Stomach (tissue), 9 donors: ENCODE data around the gene CHST6. TPM values are rescaled to one million over a fixed set of nuclear protein-coding genes. Genes with fewer than 3 reads are reported as not detected.
"Not testable (repeated sequence)": the region's sequence is repeated elsewhere in the genome, so short reads cannot be mapped to it uniquely, and the experiment has no call there.

ENCODE experiments used
- DNase-seq, 2 donors: peaks; one replicate each; pipeline versions ENCODE4 v3.0.0 to v3.0.0-alpha.2; 2013 to 2019
- H3K27ac ChIP-seq, 5 donors: fragments of 200-600 bp in 4 of 5; sonication (generic) in 4 of 5; one replicate each; pipeline ENCODE4 v1.5.1; 2013 to 2019; ENCODE audit warnings: mild to moderate bottlenecking in 1 of 5, moderate library complexity in 1 of 5
- H3K27me3 ChIP-seq, 3 donors: fragments of 200-600 bp; sonication (generic); one replicate each; pipeline ENCODE4 v1.5.1; 2017 to 2019; ENCODE audit warnings: mixed run types in 1 of 3
- H3K36me3 ChIP-seq, 4 donors: fragments of 200-600 bp; sonication (generic); 1 replicate in 3 of 4; 2 replicates in 1 of 4; pipeline ENCODE4 v1.5.1; 2016 to 2019
- H3K4me1 ChIP-seq, 4 donors: fragments of 200-600 bp; sonication (generic); one replicate each; pipeline ENCODE4 v1.5.1; 2016 to 2019
- H3K4me3 ChIP-seq, 4 donors: fragments of 200-600 bp; sonication (generic) in 3 of 4; one replicate each; pipeline ENCODE4 v1.5.1; 2016 to 2019; ENCODE audit warnings: mild to moderate bottlenecking in 1 of 4
- H3K9me3 ChIP-seq, 4 donors: fragments of 200-600 bp; sonication (generic); one replicate each; pipeline ENCODE4 v1.5.1; 2016 to 2019
- EP300 ChIP-seq: sonication (generic); formaldehyde crosslinking; IDR thresholded peaks from one replicate; pipeline ENCODE4 v1.6.1; 2017; ENCODE audit warnings: antibody characterized with exemption
- POLR2A ChIP-seq, 4 donors: fragments of 450-650 bp; IDR thresholded peaks; one replicate each; pipeline ENCODE4 v1.6.1; 2016; ENCODE audit warnings: antibody characterized with exemption in 4 of 4, control low read depth in 2 of 4, mild to moderate bottlenecking in 1 of 4, moderate library complexity in 1 of 4
- POLR2AphosphoS5 ChIP-seq, 3 donors: sonication (generic); formaldehyde crosslinking; IDR thresholded peaks; one replicate each; pipeline ENCODE4 v1.6.1; 2016; ENCODE audit warnings: antibody characterized with exemption in 3 of 3
- WGBS, 5 donors: extraction: QIAGEN DNeasy Blood & Tissue Kit in 3 of 5; methylation state at CpG; one replicate each; pipeline versions ENCODE4 v1.1.5 to v1.1.7; 2013 to 2018; 5-methylcytosine and 5-hydroxymethylcytosine counted together
- intact Hi-C: fragments of 100-400 bp; cut with DNase I; formaldehyde crosslinking; loops from one replicate; pipeline ENCODE4 v1.15.1; 2023; ENCODE audit warnings: low total_unique reads
- polyA plus RNA-seq, 3 donors: library from polyadenylated mRNA; stranded (reverse); fragments of 200-250 nt; gene quantifications; one replicate each; pipeline ENCODE4 v1.2.3, GENCODE V29; 2013
- total RNA-seq, 5 donors: library from RNA; depleted of rRNA; stranded (reverse); fragments of >200 nt; gene quantifications; one replicate each; pipeline versions ENCODE4 v1.1.0 to v1.2.3, GENCODE V29; 2014 to 2016
- TF ChIP-seq, protein P1 (sequence below), 7 experiments: fragments of 450-650 bp in 4 of 7; fragments of 200-600 bp in 3 of 7; sonication (generic) in 3 of 7; IDR thresholded peaks; one replicate each; pipeline ENCODE4 v1.5.1; 2016 to 2019; ENCODE audit warnings: antibody characterized with exemption in 7 of 7, control low read depth in 2 of 7, mild to moderate bottlenecking in 1 of 7
- donor health status: healthy with polysubstance abuse.
- donor health status: Bipolar disorder and iron deficiency.
- donor health status: healthy.

CHST6 gene
- total and polyA plus RNA-seq, 8 donors = 0.23 to 0.73 (median 0.29) TPM; not detected in 5

DNA sequence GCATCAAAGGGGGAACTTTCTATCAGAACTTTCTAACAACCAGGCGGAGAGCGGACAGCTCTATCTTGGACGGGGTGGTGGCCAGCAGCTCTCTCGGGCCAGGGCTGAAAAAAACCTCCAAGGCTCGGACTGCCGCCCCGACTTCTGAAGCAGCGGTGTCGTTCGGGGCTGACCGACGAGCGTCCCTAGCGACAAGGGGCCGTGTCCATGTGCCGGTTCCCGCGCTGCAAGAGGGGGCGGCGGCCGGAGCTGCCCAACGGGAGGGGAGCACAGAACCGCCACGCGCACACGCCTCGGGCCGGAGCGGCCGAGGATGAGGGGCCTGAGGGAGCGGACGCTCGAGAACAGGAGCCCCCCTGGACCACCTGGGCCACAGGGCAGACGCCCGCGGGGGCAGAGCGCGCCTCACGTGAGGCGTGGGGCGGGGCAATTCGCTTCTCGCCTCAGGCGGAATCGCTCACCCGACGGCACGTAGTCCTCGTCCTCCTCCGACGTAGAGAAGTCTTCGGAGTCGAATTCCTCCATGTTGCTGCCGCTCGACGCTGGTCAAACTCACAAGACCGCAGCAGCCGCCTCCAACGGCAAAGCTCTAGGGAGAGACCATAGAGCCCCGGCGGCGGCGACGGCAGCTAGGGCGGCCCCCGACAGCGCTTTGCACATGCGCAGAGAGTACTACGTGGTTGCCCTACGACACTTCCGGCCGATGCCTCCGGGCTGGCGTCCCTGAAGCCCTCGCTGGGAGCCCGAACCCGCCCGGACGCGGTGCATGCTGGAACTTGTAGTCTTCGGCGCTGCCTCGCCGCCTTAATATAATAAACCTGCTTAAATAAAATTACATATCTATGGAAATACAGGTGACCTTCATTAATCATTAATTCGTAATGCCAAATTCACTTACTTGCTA, 62.2 kb downstream of the CHST6 start, which contains the start of gene CFDP1:
Gene CFDP1, minus strand, starts transcription at position 676 of the 904 bp plus-strand sequence. Its CDS starts 151 bp downstream, at position 525.
- intact Hi-C loops = no loop called here
- TF ChIP-seq, protein P1, sequence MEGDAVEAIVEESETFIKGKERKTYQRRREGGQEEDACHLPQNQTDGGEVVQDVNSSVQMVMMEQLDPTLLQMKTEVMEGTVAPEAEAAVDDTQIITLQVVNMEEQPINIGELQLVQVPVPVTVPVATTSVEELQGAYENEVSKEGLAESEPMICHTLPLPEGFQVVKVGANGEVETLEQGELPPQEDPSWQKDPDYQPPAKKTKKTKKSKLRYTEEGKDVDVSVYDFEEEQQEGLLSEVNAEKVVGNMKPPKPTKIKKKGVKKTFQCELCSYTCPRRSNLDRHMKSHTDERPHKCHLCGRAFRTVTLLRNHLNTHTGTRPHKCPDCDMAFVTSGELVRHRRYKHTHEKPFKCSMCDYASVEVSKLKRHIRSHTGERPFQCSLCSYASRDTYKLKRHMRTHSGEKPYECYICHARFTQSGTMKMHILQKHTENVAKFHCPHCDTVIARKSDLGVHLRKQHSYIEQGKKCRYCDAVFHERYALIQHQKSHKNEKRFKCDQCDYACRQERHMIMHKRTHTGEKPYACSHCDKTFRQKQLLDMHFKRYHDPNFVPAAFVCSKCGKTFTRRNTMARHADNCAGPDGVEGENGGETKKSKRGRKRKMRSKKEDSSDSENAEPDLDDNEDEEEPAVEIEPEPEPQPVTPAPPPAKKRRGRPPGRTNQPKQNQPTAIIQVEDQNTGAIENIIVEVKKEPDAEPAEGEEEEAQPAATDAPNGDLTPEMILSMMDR (IDR thresholded peaks at IDR 0.05) = peak in 2 of 7 experiments; percentile 10 to 31
- TF ChIP-seq POLR2A (IDR thresholded peaks at IDR 0.05) = peak in 2 of 4 donors; percentile 27 to 38
- peak; percentile 48 to 85 (median 77) for TF ChIP-seq POLR2AphosphoS5 (IDR thresholded peaks at IDR 0.05)
- no peak for TF ChIP-seq EP300
- H3K27ac ChIP-seq = peak within 1 kb of the TSS; percentile 88 to 97 (median 95)
- no peaks in the 10 kb centered on the region for H3K36me3 ChIP-seq
- peaks cover 0 to 43% (median 30%) of the 10 kb centered on the region in 4 donors for H3K4me1 ChIP-seq
- H3K9me3 ChIP-seq = no peaks in the 10 kb centered on the region
- no peaks in the 10 kb centered on the region for H3K27me3 ChIP-seq
- peak within 1 kb of the TSS; percentile 64 to 95 (median 82) for H3K4me3 ChIP-seq
- peak; percentile 96 to 99 for DNase-seq
- 0 to 1% (median 0%) methylated on average over 40 to 85 of the region's 85 CpGs for WGBS, 5 donors

DNA sequence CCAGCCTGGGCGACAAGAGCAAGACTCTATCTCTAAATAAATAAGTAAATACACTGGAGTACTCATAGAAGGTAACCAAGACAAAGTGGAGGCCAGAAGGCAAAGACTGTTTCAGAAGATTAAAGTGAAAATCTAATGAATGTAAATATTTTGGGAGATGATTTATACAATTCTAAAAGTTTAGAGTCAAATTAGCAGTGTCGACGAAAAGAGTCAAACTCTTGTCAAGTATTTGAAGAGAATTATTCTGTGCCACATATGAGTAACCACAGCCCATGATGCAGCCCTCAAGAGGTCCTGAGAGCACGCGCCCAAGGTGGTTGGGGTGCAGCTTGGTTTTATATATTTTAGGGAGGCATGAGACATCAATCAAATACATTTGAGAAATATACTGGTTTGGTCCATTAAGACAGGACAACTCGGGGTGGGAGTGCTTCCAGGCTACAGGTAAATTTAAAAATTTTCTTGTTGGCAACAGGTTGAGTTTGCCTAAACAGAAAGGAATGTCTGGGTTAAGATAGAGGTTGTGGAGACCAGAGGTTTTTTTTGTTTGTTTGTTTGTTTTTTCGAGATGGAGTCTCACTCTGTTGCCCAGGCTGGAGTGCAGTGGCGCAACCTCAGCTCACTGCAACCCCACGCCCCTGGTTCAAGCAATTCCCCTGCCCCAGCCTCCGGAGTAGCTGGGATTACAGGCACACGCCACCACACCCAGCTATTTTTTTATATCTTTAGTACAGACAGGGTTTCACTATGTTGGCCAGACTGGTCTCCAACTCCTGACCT, 65.4 kb downstream of the CHST6 start:
- H3K27me3 ChIP-seq = no peaks in the 10 kb centered on the region
- H3K36me3 ChIP-seq = no peaks in the 10 kb centered on the region
- 77 to 84% (median 81%) methylated on average over 11 of the region's 11 CpGs for WGBS, 5 donors
- TF ChIP-seq POLR2A (IDR thresholded peaks at IDR 0.05) (no peak), EP300 (no peak), POLR2AphosphoS5 (IDR thresholded peaks at IDR 0.05) (no peak)
- TF ChIP-seq, protein P1 (IDR thresholded peaks at IDR 0.05) = no peak
- no peak overlapping the region for H3K27ac ChIP-seq
- no peak for DNase-seq
- peaks cover 0 to 44% (median 29%) of the 10 kb centered on the region in 4 donors for H3K4me1 ChIP-seq
- intact Hi-C loops = no loop called here
- no peak overlapping the region for H3K4me3 ChIP-seq
- H3K9me3 ChIP-seq = no peaks in the 10 kb centered on the region

DNA sequence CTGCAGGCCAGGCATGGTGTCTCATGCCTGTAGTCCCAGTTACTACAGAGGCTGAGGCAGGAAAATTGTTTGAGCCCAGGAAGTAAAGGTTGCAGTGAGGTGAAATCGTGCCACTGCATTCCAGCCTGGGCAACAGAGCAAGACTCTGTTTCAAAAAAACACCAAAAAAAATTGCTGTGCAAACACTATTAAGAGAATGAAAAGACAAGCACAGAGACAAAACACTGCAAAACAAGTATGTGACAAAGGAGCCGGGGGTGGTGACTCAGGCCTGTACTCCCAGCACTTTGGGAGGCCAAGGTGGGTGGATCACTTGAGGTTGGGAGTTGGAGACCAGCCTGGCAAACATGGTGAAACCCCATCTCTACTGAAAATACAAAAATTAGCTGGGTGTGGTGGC, 68.7 kb downstream of the CHST6 start:
- H3K27ac ChIP-seq, H3K4me3 ChIP-seq, H3K9me3 ChIP-seq, intact Hi-C loops, H3K36me3 ChIP-seq, H3K27me3 ChIP-seq, DNase-seq: not testable (repeated sequence)
- WGBS, 5 donors = 73 to 82% (median 76%) methylated on average over 2 of the region's 2 CpGs
- H3K4me1 ChIP-seq = peaks cover under 1 to 38% (median 10%) of the 10 kb centered on the region in 4 donors

DNA sequence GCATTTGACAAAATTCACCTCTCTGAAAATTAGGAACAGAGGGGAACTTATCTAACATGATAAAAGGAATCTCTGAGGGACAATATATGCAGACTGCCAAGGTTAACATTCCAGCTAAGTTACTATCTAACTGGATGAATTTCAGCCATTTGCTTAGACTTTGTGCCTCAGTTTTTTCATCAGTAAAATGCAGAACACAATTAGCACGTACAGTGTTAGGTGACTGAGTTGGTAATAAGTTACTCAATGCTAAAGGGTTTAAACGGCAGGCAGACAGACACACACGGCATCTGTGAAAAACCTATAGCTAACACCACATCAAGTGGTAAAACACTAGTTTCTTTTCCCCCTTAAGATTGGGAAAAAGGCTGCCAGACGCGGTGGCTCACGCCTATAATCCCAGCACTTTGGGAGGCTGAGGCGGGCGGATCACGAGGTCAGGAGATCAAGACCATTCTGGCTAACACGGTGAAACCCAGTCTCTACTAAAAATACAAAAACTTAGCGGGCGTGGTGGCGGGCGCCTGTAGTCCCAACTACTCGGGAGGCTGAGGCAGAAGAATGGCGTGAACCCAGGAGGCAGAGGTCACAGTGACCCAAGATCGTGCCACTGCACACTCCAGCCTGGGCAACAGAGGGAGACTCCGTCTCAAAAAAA, 71.0 kb downstream of the CHST6 start:
- intact Hi-C loops, H3K9me3 ChIP-seq, H3K4me3 ChIP-seq, H3K27me3 ChIP-seq, H3K36me3 ChIP-seq, H3K27ac ChIP-seq: not testable (repeated sequence)
- 80 to 87% (median 81%) methylated on average over 18 of the region's 18 CpGs for WGBS, 5 donors
- peak in 1 of 2 donors; percentile 33 for DNase-seq
- H3K4me1 ChIP-seq = peaks cover 6 to 34% (median 11%) of the 10 kb centered on the region in 4 donors

DNA sequence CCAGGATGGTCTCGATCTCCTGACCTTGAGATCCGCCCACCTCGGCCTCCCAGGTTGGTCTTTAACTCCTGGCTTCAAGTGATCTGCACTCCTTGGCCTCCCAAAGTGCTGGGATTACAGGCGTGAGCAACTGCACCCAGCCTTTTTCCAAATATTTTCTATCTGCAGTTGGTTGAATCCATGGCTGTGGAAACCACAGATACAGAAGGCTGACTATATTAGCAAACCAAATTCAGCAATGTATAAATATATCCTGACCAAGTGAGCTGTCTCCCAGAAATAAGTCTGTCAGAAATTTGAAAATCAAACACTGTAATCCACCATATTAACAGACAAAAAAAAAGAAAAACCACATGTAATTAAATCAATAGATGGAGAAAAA, 71.5 kb downstream of the CHST6 start:
- Histone ChIP-seq H3K4me1 (peaks cover 6 to 34% (median 11%) of the 10 kb centered on the region in 4 donors), H3K27me3 (no peaks in the 10 kb centered on the region), H3K9me3 (no peaks in the 10 kb centered on the region), H3K36me3 (no peaks in the 10 kb centered on the region), H3K27ac (no peak overlapping the region), H3K4me3 (no peak overlapping the region)
- TF ChIP-seq POLR2AphosphoS5 (IDR thresholded peaks at IDR 0.05) (no peak), POLR2A (IDR thresholded peaks at IDR 0.05) (no peak), EP300 (no peak)
- TF ChIP-seq, protein P1 (IDR thresholded peaks at IDR 0.05) = no peak
- intact Hi-C loops = no loop called here
- DNase-seq = no peak
- WGBS, 5 donors = 67 to 84% (median 73%) methylated on average over 4 of the region's 4 CpGs
